Measurements from ENCODE around the gene PRKCD.

DNA sequence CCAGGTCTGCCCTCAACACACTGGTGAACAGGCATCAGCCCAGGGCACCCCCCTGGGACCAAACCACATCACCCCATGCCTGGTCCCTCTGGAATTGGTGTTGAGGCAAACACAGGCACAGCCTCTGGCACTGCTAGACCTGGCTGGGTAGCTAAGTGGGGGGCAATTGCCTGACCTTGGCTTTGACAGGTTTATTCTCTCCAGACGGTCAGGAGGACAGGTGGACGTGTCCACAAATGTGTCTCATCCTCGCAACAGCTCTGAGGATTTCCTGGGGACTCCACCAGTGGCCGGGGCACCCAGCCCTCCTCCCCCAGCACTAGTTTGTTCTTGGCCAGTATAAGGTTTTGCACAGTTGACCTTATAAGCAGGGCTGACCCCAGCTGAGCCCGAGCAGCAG is 63.5 kb downstream of the PRKCD start:
- TF ChIP-seq MXI1 (IDR thresholded peaks at IDR 0.05; ENCODE audit: borderline replicate concordance, low read depth, low read length): no peak
- TF ChIP-seq, protein P1, sequence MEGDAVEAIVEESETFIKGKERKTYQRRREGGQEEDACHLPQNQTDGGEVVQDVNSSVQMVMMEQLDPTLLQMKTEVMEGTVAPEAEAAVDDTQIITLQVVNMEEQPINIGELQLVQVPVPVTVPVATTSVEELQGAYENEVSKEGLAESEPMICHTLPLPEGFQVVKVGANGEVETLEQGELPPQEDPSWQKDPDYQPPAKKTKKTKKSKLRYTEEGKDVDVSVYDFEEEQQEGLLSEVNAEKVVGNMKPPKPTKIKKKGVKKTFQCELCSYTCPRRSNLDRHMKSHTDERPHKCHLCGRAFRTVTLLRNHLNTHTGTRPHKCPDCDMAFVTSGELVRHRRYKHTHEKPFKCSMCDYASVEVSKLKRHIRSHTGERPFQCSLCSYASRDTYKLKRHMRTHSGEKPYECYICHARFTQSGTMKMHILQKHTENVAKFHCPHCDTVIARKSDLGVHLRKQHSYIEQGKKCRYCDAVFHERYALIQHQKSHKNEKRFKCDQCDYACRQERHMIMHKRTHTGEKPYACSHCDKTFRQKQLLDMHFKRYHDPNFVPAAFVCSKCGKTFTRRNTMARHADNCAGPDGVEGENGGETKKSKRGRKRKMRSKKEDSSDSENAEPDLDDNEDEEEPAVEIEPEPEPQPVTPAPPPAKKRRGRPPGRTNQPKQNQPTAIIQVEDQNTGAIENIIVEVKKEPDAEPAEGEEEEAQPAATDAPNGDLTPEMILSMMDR (conservative IDR thresholded peaks at IDR 0.05; ENCODE audit: low read depth, low read length): no peak
- TF ChIP-seq POLR2A (IDR thresholded peaks at IDR 0.05; ENCODE audit: low read depth, low read length): no peak
- TF ChIP-seq NFE2L2 (IDR thresholded peaks at IDR 0.05; ENCODE audit: low read depth, low read length): no peak
- no peak for TF ChIP-seq BHLHE40 (IDR thresholded peaks at IDR 0.05; ENCODE audit: low read depth, low read length)
- no peak for TF ChIP-seq RCOR1 (IDR thresholded peaks at IDR 0.05; ENCODE audit: insufficient replicate concordance, low read length)
- TF ChIP-seq SMC3 (IDR thresholded peaks at IDR 0.05; ENCODE audit: low read depth, low read length): no peak
- TF ChIP-seq, protein P2, sequence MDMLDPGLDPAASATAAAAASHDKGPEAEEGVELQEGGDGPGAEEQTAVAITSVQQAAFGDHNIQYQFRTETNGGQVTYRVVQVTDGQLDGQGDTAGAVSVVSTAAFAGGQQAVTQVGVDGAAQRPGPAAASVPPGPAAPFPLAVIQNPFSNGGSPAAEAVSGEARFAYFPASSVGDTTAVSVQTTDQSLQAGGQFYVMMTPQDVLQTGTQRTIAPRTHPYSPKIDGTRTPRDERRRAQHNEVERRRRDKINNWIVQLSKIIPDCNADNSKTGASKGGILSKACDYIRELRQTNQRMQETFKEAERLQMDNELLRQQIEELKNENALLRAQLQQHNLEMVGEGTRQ (IDR thresholded peaks at IDR 0.05; ENCODE audit: low read depth, low read length): no peak
- no peak for TF ChIP-seq CEBPB (IDR thresholded peaks at IDR 0.05; ENCODE audit: low read depth, low read length)
- TF ChIP-seq RFX5 (IDR thresholded peaks at IDR 0.05; ENCODE audit: low read depth, low read length): no peak
- no peak for TF ChIP-seq RAD21 (IDR thresholded peaks at IDR 0.05; ENCODE audit: low read length)
- no peak for TF ChIP-seq MAFK (IDR thresholded peaks at IDR 0.05; ENCODE audit: low read depth, low read length)
- no peak for TF ChIP-seq CHD1 (IDR thresholded peaks at IDR 0.05; ENCODE audit: low read depth, low read length)

All from IMR-90 (cell line).